ENCODE results near the gene RPP30. TPM values are rescaled to one million over a fixed set of nuclear protein-coding genes. Genes with fewer than 3 reads are reported as not detected.

The RPP30 gene
- total and polyA plus RNA-seq, 4 experiments from 2014 or later = 32.3 to 54.5 (median 35.2) TPM

DNA sequence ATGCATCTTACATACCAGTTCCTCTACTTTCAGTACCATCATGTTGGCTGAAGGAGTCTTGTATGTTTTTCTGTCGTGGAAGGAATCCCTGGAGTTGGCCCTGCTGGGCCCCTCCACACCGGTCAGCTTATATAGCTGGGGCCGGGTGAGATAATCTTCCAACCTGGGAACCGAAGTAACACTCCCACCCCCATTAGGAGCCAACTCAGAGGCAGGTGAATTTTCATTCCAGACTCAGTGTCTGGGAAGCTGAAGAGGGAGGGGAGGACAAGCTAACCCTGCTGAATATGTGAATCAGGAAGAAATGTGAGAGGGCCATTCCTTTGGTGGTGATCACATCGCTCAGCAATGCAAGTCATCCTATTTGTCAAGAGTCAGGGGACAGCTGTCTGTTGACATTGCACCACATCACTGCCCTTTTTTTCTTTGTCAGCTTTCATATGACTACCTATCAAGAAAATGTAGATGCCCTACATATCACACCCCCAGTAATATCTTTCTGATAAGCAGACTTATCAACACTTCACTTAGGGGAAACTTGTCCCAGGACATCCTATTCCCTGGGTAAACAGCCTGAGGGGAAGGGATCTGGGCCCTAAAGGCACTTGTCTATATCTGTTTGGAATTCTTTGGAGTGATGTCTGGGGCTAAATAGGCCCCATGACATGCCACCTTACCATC, 49.4 kb downstream of the RPP30 start, which contains the start of gene ANKRD1:
ANKRD1 (minus strand) TSS at position 102 of the 681 bp plus-strand sequence; CDS start at position 42, 60 bp downstream.
- intact Hi-C loops (cut with micrococcal nuclease) = no loop called here

DNA sequence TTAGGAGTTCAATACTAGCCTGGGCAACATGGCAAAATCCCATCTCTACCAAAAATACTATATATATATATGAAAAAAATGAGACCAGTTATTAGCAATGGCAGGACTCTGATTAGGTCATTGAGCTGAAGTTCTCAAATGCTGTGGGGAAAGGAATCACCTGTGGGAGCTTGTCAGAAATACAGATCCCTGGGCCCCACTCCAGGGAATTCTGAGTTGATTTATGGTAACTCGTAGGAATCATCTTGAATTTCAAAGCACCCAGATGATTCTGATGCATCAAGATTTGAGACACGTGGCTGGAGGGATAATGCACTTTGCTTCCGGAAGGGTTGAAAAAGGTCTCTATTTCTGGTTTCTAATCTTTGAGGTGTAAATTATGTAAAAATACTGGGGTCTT, 50.1 kb downstream of the RPP30 start:
- Histone ChIP-seq H3K9me3 (ENCODE audit: control insufficient read depth in 1 of 2, low read length in 2 of 2) (no peaks in the 10 kb centered on the region), H3K4me3 (ENCODE audit: low read length in 2 of 2) (no peak overlapping the region), H3K36me3 (ENCODE audit: insufficient read depth, low read length) (no peaks in the 10 kb centered on the region), H3K27me3 (ENCODE audit: insufficient read depth, low read length) (no peaks in the 10 kb centered on the region), H3K4me1 (ENCODE audit: insufficient read depth, low read length) (no peaks in the 10 kb centered on the region), H3K27ac (ENCODE audit: low read depth, low read length) (no peak overlapping the region)
- DNase-seq = no peak
- CTCF ChIA-PET (ENCODE audit: partially characterized antibody) = interaction anchor here (1.5 to 3.7 kb wide), 2 partner anchors 10 to 13 kb away, joined by 3 to 28 read pairs; no protein-coding TSS in a partner anchor
- Mint-ChIP-seq H3K4me1 (no peaks in the 10 kb centered on the region), H3K4me3 (peak overlapping the region in 1 of 8 donors; percentile 3), H3K27ac (no peak overlapping the region), H3K27me3 (peaks cover 8 to 18% of the 10 kb centered on the region in 2 donors), H3K36me3 (no peaks in the 10 kb centered on the region), H3K9me3 (peaks cover 0 to 2% (median 0%) of the 10 kb centered on the region in 8 donors)
- POLR2A ChIA-PET (ENCODE audit: partially characterized antibody) = no interaction called here
- intact Hi-C loops (cut with micrococcal nuclease) = no loop called here

More for the DNA sequence above, 49.4 kb downstream of the RPP30 start, which contains the start of gene ANKRD1:
- POLR2A ChIA-PET (ENCODE audit: partially characterized antibody) = no interaction called here
- CTCF ChIA-PET (ENCODE audit: partially characterized antibody) = interaction anchor here (1.5 to 3.7 kb wide), 2 partner anchors 9 to 12 kb away, joined by 3 to 28 read pairs; no protein-coding TSS in a partner anchor
- H3K4me1 ChIP-seq (ENCODE audit: insufficient read depth, low read length) = no peaks in the 10 kb centered on the region
- H3K4me3 ChIP-seq (ENCODE audit: low read length in 2 of 2) = no peak within 1 kb of the TSS
- no peaks in the 10 kb centered on the region for H3K9me3 ChIP-seq (ENCODE audit: control insufficient read depth in 1 of 2, low read length in 2 of 2)
- Mint-ChIP-seq H3K36me3 (no peaks in the 10 kb centered on the region), H3K4me3 (peak within 1 kb of the TSS in 1 of 8 donors; percentile 3), H3K27ac (no peak within 1 kb of the TSS), H3K27me3 (peaks cover 7 to 18% of the 10 kb centered on the region in 2 donors), H3K4me1 (no peaks in the 10 kb centered on the region), H3K9me3 (peaks cover 0 to 2% (median 0%) of the 10 kb centered on the region in 8 donors)
- no peak for DNase-seq
- no peaks in the 10 kb centered on the region for H3K27me3 ChIP-seq (ENCODE audit: insufficient read depth, low read length)
- no peak within 1 kb of the TSS for H3K27ac ChIP-seq (ENCODE audit: low read depth, low read length)
- H3K36me3 ChIP-seq (ENCODE audit: insufficient read depth, low read length) = no peaks in the 10 kb centered on the region

DNA sequence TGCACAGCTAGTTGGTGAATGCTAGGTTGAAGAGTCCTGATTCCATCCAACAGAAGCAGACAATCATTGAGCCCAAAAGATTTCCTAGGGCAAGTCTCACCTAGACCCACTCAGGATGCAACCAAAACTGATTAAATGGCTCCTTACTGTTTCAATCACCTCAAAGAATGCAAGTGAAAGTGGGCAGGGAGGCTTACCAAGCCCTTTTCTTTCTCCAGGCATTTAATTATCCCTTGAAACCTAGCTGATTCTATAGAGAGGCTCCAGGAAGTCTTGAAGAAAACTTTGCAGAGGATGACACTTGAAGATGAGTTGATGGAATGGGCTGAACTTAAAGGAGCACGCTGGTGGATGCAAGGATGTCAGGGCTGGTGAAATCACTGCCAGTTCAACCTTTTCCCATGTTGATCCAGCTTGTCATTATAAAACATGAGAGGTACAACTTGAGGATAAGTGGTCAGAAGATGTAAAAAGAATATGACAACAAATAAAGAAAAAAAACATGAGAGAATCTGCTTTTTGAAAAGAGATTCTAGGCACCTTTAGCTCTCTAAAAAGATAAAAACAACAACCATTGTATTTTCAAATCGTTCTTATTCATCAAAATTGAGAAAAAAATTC, 51.4 kb downstream of the RPP30 start:
- no peaks in the 10 kb centered on the region for H3K4me1 ChIP-seq (ENCODE audit: insufficient read depth, low read length)
- H3K4me3 ChIP-seq (ENCODE audit: low read length in 2 of 2) = no peak overlapping the region
- no peak for DNase-seq
- Mint-ChIP-seq H3K27ac (peak overlapping the region in 1 of 7 donors; percentile 77), H3K36me3 (no peaks in the 10 kb centered on the region), H3K4me1 (no peaks in the 10 kb centered on the region), H3K9me3 (peaks cover 0 to 2% (median 0%) of the 10 kb centered on the region in 8 donors), H3K27me3 (peaks cover 14 to 20% of the 10 kb centered on the region in 2 donors), H3K4me3 (no peak overlapping the region)
- no peaks in the 10 kb centered on the region for H3K27me3 ChIP-seq (ENCODE audit: insufficient read depth, low read length)
- POLR2A ChIA-PET (ENCODE audit: partially characterized antibody) = no interaction called here
- intact Hi-C loops (cut with micrococcal nuclease) = no loop called here
- no peaks in the 10 kb centered on the region for H3K9me3 ChIP-seq (ENCODE audit: control insufficient read depth in 1 of 2, low read length in 2 of 2)
- CTCF ChIA-PET (ENCODE audit: partially characterized antibody) = interaction anchor here (3.7 kb wide), 1 partner anchor 11 kb away, joined by 28 read pairs; no protein-coding TSS in a partner anchor
- no peaks in the 10 kb centered on the region for H3K36me3 ChIP-seq (ENCODE audit: insufficient read depth, low read length)
- H3K27ac ChIP-seq (ENCODE audit: low read depth, low read length) = no peak overlapping the region

DNA sequence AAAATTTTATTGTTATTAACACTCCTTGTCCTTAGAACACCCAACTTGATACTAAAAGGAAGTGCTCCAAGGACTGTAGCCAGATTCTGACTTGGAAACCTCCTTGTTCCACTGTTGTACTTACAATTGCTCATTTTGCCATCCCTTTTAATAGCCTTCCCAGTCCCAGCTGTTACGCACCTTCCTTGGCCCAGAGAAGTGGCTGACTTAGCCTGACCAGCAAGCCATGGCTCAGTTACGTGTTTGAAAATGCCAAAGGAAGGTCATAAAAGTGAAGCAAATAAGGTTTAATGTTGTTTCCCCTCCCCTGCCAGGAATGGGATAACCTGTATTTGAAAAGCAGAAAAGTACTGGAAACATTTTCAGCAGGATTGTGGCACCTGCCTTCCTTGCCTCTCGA, 52.8 kb downstream of the RPP30 start:
- intact Hi-C loops (cut with micrococcal nuclease) = no loop called here
- ChIA-PET CTCF (ENCODE audit: partially characterized antibody) (no interaction called here), POLR2A (ENCODE audit: partially characterized antibody) (no interaction called here)
- H3K4me1 Mint-ChIP-seq = no peaks in the 10 kb centered on the region
- H3K4me3 ChIP-seq (ENCODE audit: low read length in 2 of 2) = no peak overlapping the region
- no peaks in the 10 kb centered on the region for H3K27me3 ChIP-seq (ENCODE audit: insufficient read depth, low read length)
- H3K9me3 Mint-ChIP-seq = peaks cover 0 to 2% (median 0%) of the 10 kb centered on the region in 8 donors
- H3K27ac Mint-ChIP-seq = no peak overlapping the region
- peaks cover 16 to 24% of the 10 kb centered on the region in 2 donors for H3K27me3 Mint-ChIP-seq
- no peak for DNase-seq
- H3K27ac ChIP-seq (ENCODE audit: low read depth, low read length) = no peak overlapping the region
- H3K4me1 ChIP-seq (ENCODE audit: insufficient read depth, low read length) = no peaks in the 10 kb centered on the region
- no peaks in the 10 kb centered on the region for H3K36me3 ChIP-seq (ENCODE audit: insufficient read depth, low read length)
- H3K9me3 ChIP-seq (ENCODE audit: control insufficient read depth in 1 of 2, low read length in 2 of 2) = no peaks in the 10 kb centered on the region
- no peaks in the 10 kb centered on the region for H3K36me3 Mint-ChIP-seq
- no peak overlapping the region for H3K4me3 Mint-ChIP-seq

DNA sequence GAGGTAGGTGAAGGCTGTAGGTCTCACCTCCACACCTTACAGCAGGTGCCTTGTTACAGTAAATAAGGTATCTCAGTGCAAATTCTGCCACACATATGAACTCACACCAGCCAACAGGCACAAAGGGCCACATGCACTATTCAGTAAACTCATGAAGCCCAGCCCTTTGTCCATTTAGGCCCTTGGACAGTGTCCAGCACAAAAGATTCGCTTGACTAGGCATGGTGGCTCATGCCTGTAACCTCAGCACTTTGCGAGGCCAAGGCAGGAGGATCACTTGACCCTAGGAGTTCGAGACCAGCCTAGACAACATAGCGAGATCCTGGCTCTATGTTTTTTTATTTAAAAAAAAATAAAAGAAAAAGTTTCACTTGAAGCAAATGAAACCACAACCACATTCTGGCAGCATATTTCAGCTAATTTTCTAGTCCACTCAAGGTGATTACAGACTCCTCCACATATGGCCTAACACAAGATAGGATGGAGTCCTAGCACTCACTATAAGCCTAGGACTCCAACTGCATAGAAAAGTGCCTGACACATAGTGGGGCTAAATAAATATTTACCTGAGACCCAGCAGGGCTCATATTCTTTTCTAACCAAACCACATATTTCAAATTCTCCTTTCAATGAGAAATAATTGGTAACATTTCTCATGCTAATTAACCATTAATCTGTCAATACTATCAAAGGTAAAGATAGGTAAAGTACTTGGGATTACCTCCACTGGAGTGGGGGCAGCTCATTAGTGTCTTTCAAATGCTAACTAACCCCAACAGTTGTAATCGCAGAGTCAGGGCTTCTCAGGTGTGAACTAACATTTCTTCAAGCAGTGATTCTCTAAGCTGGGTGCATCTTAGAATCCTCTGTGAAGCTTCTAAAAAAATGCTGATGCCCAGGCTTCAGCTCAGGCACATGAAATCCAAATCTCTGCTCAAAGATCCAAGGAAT, 53.6 kb downstream of the RPP30 start:
- no peaks in the 10 kb centered on the region for H3K27me3 ChIP-seq (ENCODE audit: insufficient read depth, low read length)
- no peaks in the 10 kb centered on the region for H3K4me1 ChIP-seq (ENCODE audit: insufficient read depth, low read length)
- no peaks in the 10 kb centered on the region for H3K9me3 ChIP-seq (ENCODE audit: control insufficient read depth in 1 of 2, low read length in 2 of 2)
- no peak overlapping the region for H3K4me3 ChIP-seq (ENCODE audit: low read length in 2 of 2)
- H3K27ac Mint-ChIP-seq = no peak overlapping the region
- no peaks in the 10 kb centered on the region for H3K36me3 ChIP-seq (ENCODE audit: insufficient read depth, low read length)
- no peaks in the 10 kb centered on the region for H3K36me3 Mint-ChIP-seq
- CTCF ChIA-PET (ENCODE audit: partially characterized antibody) = interaction anchor here (1.6 kb wide), 1 partner anchor 14 kb away, joined by 5 read pairs; no protein-coding TSS in a partner anchor
- H3K27ac ChIP-seq (ENCODE audit: low read depth, low read length) = no peak overlapping the region
- no peak overlapping the region for H3K4me3 Mint-ChIP-seq
- POLR2A ChIA-PET (ENCODE audit: partially characterized antibody) = no interaction called here
- no peak for DNase-seq
- no peaks in the 10 kb centered on the region for H3K4me1 Mint-ChIP-seq
- peaks cover 19 to 31% of the 10 kb centered on the region in 2 donors for H3K27me3 Mint-ChIP-seq
- H3K9me3 Mint-ChIP-seq = no peaks in the 10 kb centered on the region
- intact Hi-C loops (cut with micrococcal nuclease) = no loop called here

DNA sequence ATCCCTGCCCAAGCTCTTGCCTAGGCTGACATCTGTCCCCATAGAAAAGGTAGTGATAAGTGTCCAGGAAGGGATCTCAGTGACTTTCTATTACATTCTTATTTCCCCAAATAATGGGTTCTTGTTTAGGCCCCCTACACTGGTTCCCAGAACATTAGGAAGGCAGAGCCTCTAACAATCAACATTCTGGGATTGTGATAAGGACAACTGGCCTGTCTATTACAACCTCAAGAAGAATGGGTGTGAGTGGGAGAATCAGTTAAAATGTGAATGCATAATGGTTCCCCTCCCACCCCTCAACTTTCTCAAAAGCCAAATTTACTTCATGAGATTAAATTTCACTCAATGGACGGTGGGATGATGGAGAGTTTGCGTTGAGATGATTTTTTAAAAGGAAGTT, 55.5 kb downstream of the RPP30 start:
- H3K9me3 Mint-ChIP-seq = no peaks in the 10 kb centered on the region
- no peaks in the 10 kb centered on the region for H3K36me3 Mint-ChIP-seq
- ChIA-PET POLR2A (ENCODE audit: partially characterized antibody) (no interaction called here), CTCF (ENCODE audit: partially characterized antibody) (no interaction called here)
- Histone ChIP-seq H3K9me3 (ENCODE audit: control insufficient read depth in 1 of 2, low read length in 2 of 2) (no peaks in the 10 kb centered on the region), H3K27me3 (ENCODE audit: insufficient read depth, low read length) (no peaks in the 10 kb centered on the region), H3K36me3 (ENCODE audit: insufficient read depth, low read length) (no peaks in the 10 kb centered on the region), H3K27ac (ENCODE audit: low read depth, low read length) (no peak overlapping the region), H3K4me3 (ENCODE audit: low read length in 2 of 2) (no peak overlapping the region), H3K4me1 (ENCODE audit: insufficient read depth, low read length) (no peaks in the 10 kb centered on the region)
- intact Hi-C loops (cut with micrococcal nuclease) = no loop called here
- no peak for DNase-seq
- H3K27me3 Mint-ChIP-seq = peaks cover 19 to 28% of the 10 kb centered on the region in 2 donors
- no peak overlapping the region for H3K27ac Mint-ChIP-seq
- H3K4me1 Mint-ChIP-seq = no peaks in the 10 kb centered on the region
- H3K4me3 Mint-ChIP-seq = no peak overlapping the region

DNA sequence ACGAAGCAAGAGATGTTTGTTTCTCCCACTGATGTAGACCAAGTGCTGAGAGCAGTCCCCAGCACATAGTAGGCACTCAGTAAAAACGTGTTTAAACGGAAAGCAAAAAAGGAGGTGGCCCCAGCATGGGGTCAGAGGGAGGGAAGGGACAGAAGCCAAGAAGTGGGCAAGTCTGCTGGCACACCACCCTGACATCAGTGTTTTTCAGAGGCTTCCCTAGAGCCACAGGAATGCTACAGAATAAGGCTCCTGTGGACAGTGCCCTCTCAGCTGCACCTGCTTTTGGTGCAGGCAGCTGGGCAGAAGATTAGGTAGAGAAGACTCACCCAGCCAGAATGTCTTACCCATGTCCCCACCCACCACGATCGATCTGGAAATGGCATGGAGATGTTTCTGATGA, 57.4 kb downstream of the RPP30 start:
- no peak overlapping the region for H3K4me3 Mint-ChIP-seq
- ChIA-PET POLR2A (ENCODE audit: partially characterized antibody) (no interaction called here), CTCF (ENCODE audit: partially characterized antibody) (interaction anchor here (2.0 kb wide), 1 partner anchor 17 kb away, joined by 5 read pairs; no protein-coding TSS in a partner anchor)
- Histone ChIP-seq H3K9me3 (ENCODE audit: control insufficient read depth in 1 of 2, low read length in 2 of 2) (no peaks in the 10 kb centered on the region), H3K27ac (ENCODE audit: low read depth, low read length) (no peak overlapping the region), H3K4me3 (ENCODE audit: low read length in 2 of 2) (no peak overlapping the region), H3K36me3 (ENCODE audit: insufficient read depth, low read length) (no peaks in the 10 kb centered on the region), H3K4me1 (ENCODE audit: insufficient read depth, low read length) (no peaks in the 10 kb centered on the region), H3K27me3 (ENCODE audit: insufficient read depth, low read length) (no peaks in the 10 kb centered on the region)
- no peak for DNase-seq
- H3K27ac Mint-ChIP-seq = no peak overlapping the region
- no peaks in the 10 kb centered on the region for H3K9me3 Mint-ChIP-seq
- no peaks in the 10 kb centered on the region for H3K4me1 Mint-ChIP-seq
- intact Hi-C loops (cut with micrococcal nuclease) = no loop called here
- peaks cover 18% of the 10 kb centered on the region in 2 donors for H3K27me3 Mint-ChIP-seq
- no peaks in the 10 kb centered on the region for H3K36me3 Mint-ChIP-seq

All from CD4-positive, alpha-beta memory T cell (primary cell).